Stomach smooth muscle (tissue), 2 donors: Measurements from ENCODE around the gene COX7A2.

Experiments
- H3K27ac ChIP-seq: one replicate; pipeline ENCODE4 v1.7.0; 2013; ENCODE audit warnings: mild to moderate bottlenecking, low read length, inconsistent platforms
- H3K27me3 ChIP-seq, 2 donors: one replicate each; pipeline ENCODE4 v1.7.0; 2013; ENCODE audit warnings: low read length in 2 of 2; ENCODE audit not compliant: insufficient read depth in 2 of 2, control insufficient read depth in 1 of 2
- H3K36me3 ChIP-seq, 2 donors: one replicate each; pipeline ENCODE4 v1.7.0; 2013; ENCODE audit warnings: low read length in 2 of 2; ENCODE audit not compliant: control insufficient read depth in 2 of 2, insufficient read depth in 2 of 2
- H3K4me1 ChIP-seq: one replicate; pipeline ENCODE4 v1.7.0; 2013; ENCODE audit warnings: low read length; ENCODE audit not compliant: control insufficient read depth, insufficient read depth
- H3K4me3 ChIP-seq, 2 donors: one replicate each; pipeline ENCODE4 v1.7.0; 2013; ENCODE audit warnings: low read length in 2 of 2
- H3K9ac ChIP-seq, 2 donors: one replicate each; pipeline ENCODE4 v1.7.0; 2013; ENCODE audit warnings: low read length in 2 of 2, mild to moderate bottlenecking in 1 of 2
- H3K9me3 ChIP-seq, 2 donors: one replicate each; pipeline ENCODE4 v1.7.0; 2013; ENCODE audit warnings: low read length in 2 of 2; ENCODE audit not compliant: control insufficient read depth in 2 of 2
- donor health status: healthy.
- donor health status: Pancreatic carcinoma.

Gene COX7A2

DNA sequence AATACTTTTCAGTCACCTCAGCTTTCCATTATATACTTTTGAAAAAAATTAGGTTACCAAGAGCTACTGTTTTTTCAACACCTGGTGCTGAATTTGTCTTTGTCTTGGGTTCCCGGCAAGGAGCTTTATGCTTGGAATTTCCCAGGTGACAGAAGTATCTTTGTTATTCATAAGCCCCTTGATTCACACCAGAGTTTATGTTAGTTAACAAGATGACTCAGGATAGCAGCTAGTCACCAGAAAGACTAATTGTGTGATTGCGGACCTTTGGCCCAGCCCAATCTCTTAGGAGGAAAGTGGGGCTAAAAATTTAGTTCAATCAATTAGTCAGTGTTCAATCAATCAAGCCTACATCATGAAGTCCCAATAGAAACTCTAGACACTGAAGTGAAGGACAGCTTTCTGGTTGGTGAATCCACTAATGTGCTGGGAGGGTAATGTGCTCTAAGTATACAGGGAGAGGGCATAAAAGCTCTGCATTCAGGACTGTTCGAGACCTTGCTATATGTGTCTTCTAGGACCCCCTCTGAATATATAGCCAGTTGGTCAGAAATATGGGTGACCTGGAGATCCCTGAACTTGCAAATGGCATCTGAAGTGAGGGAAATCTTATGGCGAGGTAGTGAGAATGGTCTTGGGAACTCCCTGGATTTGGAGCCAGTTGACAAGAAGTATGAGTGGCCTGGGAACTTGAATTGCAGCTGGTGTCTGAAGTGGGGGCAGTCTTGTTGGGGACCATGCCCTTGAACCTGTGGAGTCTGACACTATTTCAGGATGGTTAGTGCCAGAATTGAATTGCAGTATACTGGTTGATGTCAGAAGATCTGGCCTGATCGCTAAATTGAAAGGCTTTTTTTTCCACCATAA is 24.8 kb upstream of the COX7A2 start:
- Histone ChIP-seq H3K27ac (no peak overlapping the region), H3K9me3 (no peaks in the 10 kb centered on the region), H3K9ac (no peak overlapping the region), H3K27me3 (no peaks in the 10 kb centered on the region), H3K4me3 (no peak overlapping the region), H3K4me1 (no peaks in the 10 kb centered on the region), H3K36me3 (peaks cover 4 to 5% of the 10 kb centered on the region in 2 donors)

DNA sequence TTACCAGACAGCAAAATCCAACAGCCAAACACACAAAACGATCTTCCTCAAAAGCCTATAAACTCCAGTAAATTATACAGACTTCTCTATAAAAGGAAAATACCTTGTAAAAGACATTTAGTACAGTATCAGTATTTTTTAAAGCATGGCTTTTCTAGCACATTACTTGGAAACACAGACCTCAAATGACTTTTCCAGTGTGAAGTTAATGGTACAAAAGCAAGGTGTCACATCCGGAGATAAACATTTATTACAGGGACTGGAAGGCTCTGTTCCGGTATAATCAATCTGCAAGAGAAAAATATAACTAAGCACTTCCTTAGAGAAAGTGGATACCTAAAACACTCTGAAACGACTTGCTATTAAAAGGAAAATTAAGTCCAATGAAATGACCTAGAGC is 23.9 kb upstream of the COX7A2 start:
- no peak overlapping the region for H3K27ac ChIP-seq
- H3K27me3 ChIP-seq = no peaks in the 10 kb centered on the region
- H3K9ac ChIP-seq = no peak overlapping the region
- H3K9me3 ChIP-seq = no peaks in the 10 kb centered on the region
- no peak overlapping the region for H3K4me3 ChIP-seq
- no peaks in the 10 kb centered on the region for H3K4me1 ChIP-seq
- peaks cover 9 to 11% of the 10 kb centered on the region in 2 donors for H3K36me3 ChIP-seq

DNA sequence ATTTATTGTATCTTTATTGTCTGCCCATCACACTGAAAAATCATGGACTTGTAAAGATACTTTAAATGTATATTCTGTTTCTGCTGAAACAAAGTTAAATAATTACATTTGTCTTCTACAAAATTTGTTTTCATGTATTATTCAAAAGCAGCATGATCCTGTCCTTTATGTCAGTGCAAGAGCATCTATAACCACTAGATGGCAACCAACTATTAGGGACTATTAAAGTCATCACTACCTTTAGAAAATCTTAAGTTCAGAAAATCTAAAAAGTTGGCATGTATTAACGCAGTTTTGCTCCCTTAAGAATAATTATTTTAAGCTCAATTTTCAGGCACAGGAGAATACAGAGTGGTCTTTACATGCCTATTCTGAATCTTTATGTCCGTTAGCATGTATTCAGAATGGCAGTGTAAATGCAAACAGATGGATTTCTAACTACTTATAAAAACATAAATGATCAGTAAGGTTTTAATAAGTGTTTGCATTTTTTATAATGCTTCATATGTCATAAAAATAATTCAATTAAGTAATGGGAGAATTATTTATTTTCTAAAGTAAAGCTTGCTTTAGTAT is 23.2 kb upstream of the COX7A2 start:
- no peaks in the 10 kb centered on the region for H3K27me3 ChIP-seq
- peaks cover 9 to 17% of the 10 kb centered on the region in 2 donors for H3K36me3 ChIP-seq
- H3K4me1 ChIP-seq = no peaks in the 10 kb centered on the region
- peak overlapping the region in 1 of 2 donors; percentile 25 for H3K9ac ChIP-seq
- H3K27ac ChIP-seq = no peak overlapping the region
- no peak overlapping the region for H3K4me3 ChIP-seq
- H3K9me3 ChIP-seq = no peaks in the 10 kb centered on the region

DNA sequence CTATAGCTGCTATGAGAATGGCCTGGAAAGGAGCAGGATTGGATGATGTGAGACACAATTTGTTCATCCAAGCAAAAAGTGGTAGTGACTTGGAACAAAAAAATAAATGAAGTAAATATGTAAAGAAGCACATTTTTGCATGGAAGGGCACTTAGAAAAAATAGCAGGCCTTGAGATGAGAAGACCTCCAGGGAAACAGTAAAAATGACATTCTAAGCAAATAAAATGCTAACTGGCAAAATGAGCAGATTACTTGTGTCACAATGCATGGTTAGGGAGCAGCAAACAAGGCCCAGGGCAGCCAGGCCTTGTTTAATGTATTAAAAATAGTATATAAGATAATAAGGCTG is 19.8 kb upstream of the COX7A2 start:
- Histone ChIP-seq H3K9ac (no peak overlapping the region), H3K9me3 (no peaks in the 10 kb centered on the region), H3K27me3 (no peaks in the 10 kb centered on the region), H3K4me1 (no peaks in the 10 kb centered on the region), H3K36me3 (peaks cover 12 to 23% of the 10 kb centered on the region in 2 donors), H3K4me3 (no peak overlapping the region), H3K27ac (no peak overlapping the region)

DNA sequence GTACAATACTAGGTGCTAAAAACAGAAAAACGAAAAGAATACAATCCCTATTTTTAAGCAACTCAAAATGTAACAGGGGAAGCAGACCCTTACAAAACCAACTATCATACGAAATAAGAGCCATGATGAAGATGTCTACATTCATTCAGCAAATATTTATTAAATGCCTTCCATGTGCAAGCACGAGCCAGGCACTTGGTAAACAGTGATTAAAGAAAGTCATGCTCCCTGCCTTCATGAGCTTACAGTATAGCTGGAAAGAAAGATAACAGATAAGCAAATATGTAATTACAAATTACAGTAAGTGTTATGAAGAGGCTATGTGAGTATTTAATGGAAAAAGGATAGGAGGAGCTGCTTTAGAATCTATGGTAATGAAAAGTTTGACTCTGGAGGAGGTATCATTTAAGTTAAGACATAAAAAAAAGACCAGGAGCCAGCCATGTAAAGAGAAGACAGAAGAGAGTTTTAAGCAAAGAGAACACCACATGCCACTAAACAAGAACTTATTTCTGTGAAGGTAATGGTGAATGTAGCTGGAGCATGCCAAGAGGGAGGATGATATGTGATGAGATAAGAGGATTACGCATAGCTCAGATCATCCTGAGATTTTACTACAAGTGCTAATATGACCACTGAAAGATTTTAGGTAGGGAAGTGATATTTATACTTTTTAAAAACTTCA is 19.3 kb upstream of the COX7A2 start:
- Histone ChIP-seq H3K9ac (no peak overlapping the region), H3K4me3 (no peak overlapping the region), H3K27me3 (no peaks in the 10 kb centered on the region), H3K36me3 (peaks cover 12 to 24% of the 10 kb centered on the region in 2 donors), H3K4me1 (no peaks in the 10 kb centered on the region), H3K27ac (no peak overlapping the region), H3K9me3 (no peaks in the 10 kb centered on the region)

DNA sequence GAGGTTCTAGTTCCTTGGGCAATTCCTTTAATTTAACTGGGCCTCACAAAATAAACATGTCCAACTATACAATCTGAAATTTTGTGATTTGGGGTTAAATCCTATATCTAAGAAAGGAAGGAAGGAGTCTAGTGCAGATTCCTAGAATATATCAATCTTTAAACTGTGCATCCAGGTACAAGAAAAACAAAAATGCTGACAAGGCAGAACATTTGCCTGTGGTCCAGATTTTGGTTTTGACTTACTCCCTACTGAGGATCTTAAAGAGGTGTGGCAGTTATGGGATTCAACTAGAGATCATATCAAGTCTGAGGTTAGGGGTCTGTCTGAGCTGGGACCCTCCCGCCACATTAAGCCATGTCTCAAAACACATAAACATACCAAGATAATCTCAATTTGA is 17.7 kb upstream of the COX7A2 start:
- Histone ChIP-seq H3K27me3 (no peaks in the 10 kb centered on the region), H3K4me1 (no peaks in the 10 kb centered on the region), H3K9ac (no peak overlapping the region), H3K9me3 (no peaks in the 10 kb centered on the region), H3K36me3 (peaks cover 12 to 28% of the 10 kb centered on the region in 2 donors), H3K27ac (no peak overlapping the region), H3K4me3 (no peak overlapping the region)

DNA sequence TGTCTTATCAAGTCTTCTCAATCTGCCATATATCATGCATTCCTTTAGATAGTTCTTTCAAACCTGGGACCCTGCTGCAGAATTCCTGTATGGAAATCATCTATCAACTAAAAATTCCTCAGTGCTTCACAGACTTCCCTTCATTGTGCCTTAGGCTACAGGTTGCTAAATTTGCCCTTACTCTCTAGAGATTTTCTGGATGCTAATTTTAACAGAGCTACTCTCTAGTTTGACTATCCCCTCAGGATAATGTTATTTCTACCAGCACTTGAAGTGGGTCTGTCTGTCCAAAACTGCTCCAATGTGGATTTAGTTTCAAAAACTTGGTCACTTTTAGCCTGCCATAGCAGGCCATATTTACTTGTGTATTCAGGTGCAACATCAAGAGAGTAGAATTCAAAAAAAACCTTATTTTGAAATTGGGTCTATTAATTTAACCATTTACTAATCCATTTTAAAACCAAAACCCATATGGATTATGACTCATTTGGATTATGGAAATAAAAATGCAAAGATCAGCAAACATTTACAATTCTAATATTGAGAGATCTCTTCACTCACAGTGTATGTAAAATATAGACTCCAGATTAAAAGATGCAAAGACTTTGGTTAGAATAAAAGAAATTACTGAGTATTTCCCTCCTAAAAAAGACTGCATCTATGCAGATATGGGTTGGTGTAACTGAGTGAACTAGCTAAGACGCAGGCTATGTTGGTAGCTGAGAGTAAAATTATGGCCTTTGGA is 13.9 kb upstream of the COX7A2 start:
- Histone ChIP-seq H3K27me3 (no peaks in the 10 kb centered on the region), H3K4me1 (no peaks in the 10 kb centered on the region), H3K9me3 (no peaks in the 10 kb centered on the region), H3K4me3 (no peak overlapping the region), H3K9ac (no peak overlapping the region), H3K27ac (no peak overlapping the region), H3K36me3 (peaks cover 3 to 21% of the 10 kb centered on the region in 2 donors)

DNA sequence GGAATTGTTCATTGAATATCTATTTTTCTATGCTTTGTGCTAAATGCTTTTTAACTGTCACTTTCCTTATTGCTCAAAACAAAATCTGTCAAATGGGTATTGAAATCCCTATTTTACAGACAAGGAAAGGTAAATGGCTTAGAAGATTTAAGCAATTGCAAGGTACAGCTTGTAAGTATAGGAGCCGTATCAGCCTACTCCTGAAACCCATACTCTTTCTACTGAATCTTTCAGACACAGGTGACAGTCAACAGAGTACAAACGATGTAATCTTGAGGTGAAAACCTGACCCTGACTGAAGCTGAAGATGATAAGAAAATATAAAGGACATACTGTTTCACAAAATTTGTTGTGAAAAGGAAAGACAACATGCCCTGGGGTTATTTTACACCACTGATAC is 7.0 kb upstream of the COX7A2 start:
- H3K4me1 ChIP-seq = no peaks in the 10 kb centered on the region
- no peak overlapping the region for H3K4me3 ChIP-seq
- no peak overlapping the region for H3K27ac ChIP-seq
- peaks cover 0 to 7% of the 10 kb centered on the region in 2 donors for H3K36me3 ChIP-seq
- H3K27me3 ChIP-seq = no peaks in the 10 kb centered on the region
- no peaks in the 10 kb centered on the region for H3K9me3 ChIP-seq
- no peak overlapping the region for H3K9ac ChIP-seq

DNA sequence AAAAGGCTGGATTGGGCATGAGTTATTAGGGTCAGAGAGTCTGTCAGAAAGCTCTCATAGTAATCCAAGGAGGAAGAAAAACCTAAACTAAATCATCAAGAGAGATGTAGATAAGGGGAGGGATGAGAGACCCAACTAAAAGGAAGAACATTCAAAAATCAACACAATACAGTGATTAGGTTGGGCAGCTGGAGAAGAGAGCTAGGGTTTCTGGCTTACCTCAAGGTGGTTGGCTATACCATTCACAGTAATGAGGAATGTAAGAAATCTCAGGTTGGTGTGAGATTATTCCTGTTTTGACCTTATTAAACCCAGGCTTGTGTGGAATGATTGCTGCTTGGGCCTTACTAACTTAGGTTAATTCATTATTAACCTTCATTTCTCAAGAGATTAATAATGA is 6.2 kb upstream of the COX7A2 start:
- peaks cover 0 to 7% of the 10 kb centered on the region in 2 donors for H3K36me3 ChIP-seq
- H3K4me3 ChIP-seq = no peak overlapping the region
- H3K4me1 ChIP-seq = no peaks in the 10 kb centered on the region
- H3K9ac ChIP-seq = no peak overlapping the region
- no peak overlapping the region for H3K27ac ChIP-seq
- H3K27me3 ChIP-seq = no peaks in the 10 kb centered on the region
- H3K9me3 ChIP-seq = no peaks in the 10 kb centered on the region

DNA sequence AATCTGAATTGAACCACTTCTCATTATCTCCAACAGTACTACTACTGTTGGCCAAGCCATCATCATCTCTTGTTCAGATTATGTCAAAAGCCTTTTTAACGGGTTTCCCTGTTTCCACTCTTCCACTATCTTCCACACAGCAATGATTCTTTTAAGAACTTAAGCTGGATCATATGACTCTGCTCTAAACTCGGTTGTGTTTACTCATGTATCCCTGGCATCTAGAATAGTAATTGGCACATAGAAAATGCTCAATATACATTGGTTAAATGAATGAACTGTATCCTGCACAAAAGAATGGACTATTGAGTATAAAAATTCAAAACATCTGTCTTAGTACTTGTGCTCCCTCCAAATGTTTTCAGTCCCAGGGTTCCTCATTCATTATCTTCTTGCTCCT is 2.8 kb upstream of the COX7A2 start:
- Histone ChIP-seq H3K9me3 (no peaks in the 10 kb centered on the region), H3K9ac (no peak overlapping the region), H3K4me3 (no peak overlapping the region), H3K4me1 (peaks cover 6% of the 10 kb centered on the region), H3K36me3 (no peaks in the 10 kb centered on the region), H3K27me3 (no peaks in the 10 kb centered on the region), H3K27ac (no peak overlapping the region)
